Neural cell (in vitro differentiated cells): ENCODE measurements around the gene PDZD4. TPM values are rescaled to one million over a fixed set of nuclear protein-coding genes. Genes with fewer than 3 reads are reported as not detected.

Experiments used
- H2AFZ ChIP-seq: fragments of 200-600, 300-800 bp; sonication (generic), shearing (Covaris generic); 2 replicates; pipeline ENCODE4 v1.6.0; 2014; ENCODE audit warnings: low read depth, mild to moderate bottlenecking, antibody characterized with exemption, low read length, moderate library complexity
- H3F3A ChIP-seq: fragments of 200-600 bp; shearing (Covaris generic); 2 replicates; pipeline ENCODE4 v1.6.1; 2016; ENCODE audit warnings: mild to moderate bottlenecking, moderate library complexity, mixed read lengths, antibody characterized with exemption, low read length; ENCODE audit not compliant: insufficient read depth, poor library complexity, severe bottlenecking
- H3K27ac ChIP-seq: fragments of 200-600, 300-800 bp; sonication (generic), shearing (Covaris generic); 2 replicates; pipeline ENCODE4 v1.5.1; 2014; ENCODE audit warnings: mild to moderate bottlenecking, low read length, moderate library complexity
- H3K27me3 ChIP-seq: fragments of 300-800, 200-600 bp; sonication (generic), shearing (Covaris generic); 2 replicates; pipeline ENCODE4 v1.6.0; 2014; ENCODE audit warnings: mild to moderate bottlenecking, low read depth, low read length, moderate library complexity; ENCODE audit not compliant: insufficient read depth
- H3K36me3 ChIP-seq: fragments of 300-800, 200-600 bp; sonication (generic), shearing (Covaris generic); 2 replicates; pipeline ENCODE4 v1.5.1; 2014; ENCODE audit warnings: mild to moderate bottlenecking, antibody characterized with exemption, low read length, moderate library complexity; ENCODE audit not compliant: insufficient read depth
- H3K4me2 ChIP-seq: fragments of 300-800, 200-600 bp; sonication (generic), shearing (Covaris generic); 2 replicates; pipeline ENCODE4 v1.6.0; 2014; ENCODE audit warnings: mild to moderate bottlenecking, low read length
- H3K4me3 ChIP-seq: fragments of 300-800, 200-600 bp; sonication (generic), shearing (Covaris generic); 2 replicates; pipeline ENCODE4 v1.5.1; 2014; ENCODE audit warnings: mild to moderate bottlenecking, low read length, moderate library complexity
- H3K79me2 ChIP-seq: fragments of 200-600 bp; shearing (Covaris generic); replicated peaks from 2 replicates; pipeline ENCODE4 v1.6.0; 2014; ENCODE audit warnings: mild to moderate bottlenecking, low read length, moderate library complexity; ENCODE audit not compliant: insufficient read depth
- H3K9ac ChIP-seq: fragments of 300-800, 200-600 bp; sonication (generic), shearing (Covaris generic); 2 replicates; pipeline ENCODE4 v1.6.1; 2016; ENCODE audit warnings: mild to moderate bottlenecking, low read length, mixed read lengths
- H3K9me2 ChIP-seq: fragments of 200-600 bp; shearing (Covaris generic); 2 replicates; pipeline ENCODE4 v1.6.1; 2016; ENCODE audit warnings: mild to moderate bottlenecking, low read length, mixed read lengths; ENCODE audit not compliant: insufficient read depth
- H3K9me3 ChIP-seq: fragments of 200-600, 300-800 bp; sonication (generic), shearing (Covaris generic); 2 replicates; pipeline ENCODE4 v1.6.1; 2016; ENCODE audit warnings: mild to moderate bottlenecking, mixed run types, low read length, moderate library complexity, mixed read lengths
- H4K20me1 ChIP-seq: fragments of 200-600 bp; shearing (Covaris generic); 2 replicates; pipeline ENCODE4 v1.6.1; 2016; ENCODE audit warnings: mild to moderate bottlenecking, mixed run types; ENCODE audit not compliant: insufficient read depth
- CTCF ChIP-seq: fragments of 450-650 bp; IDR thresholded peaks from 2 replicates; pipeline ENCODE4 v1.5.1; 2014; ENCODE audit warnings: antibody characterized with exemption, mild to moderate bottlenecking, moderate library complexity; ENCODE audit not compliant: poor library complexity, severe bottlenecking
- EP300 ChIP-seq: fragments of 450-650 bp; conservative IDR thresholded peaks from 2 replicates; pipeline ENCODE4 v1.6.1; 2014; ENCODE audit warnings: antibody characterized with exemption, mild to moderate bottlenecking, moderate library complexity; ENCODE audit not compliant: poor library complexity, severe bottlenecking
- EZH2 ChIP-seq: fragments of 200-600, 300-800 bp; shearing (Covaris generic), sonication (generic); IDR thresholded peaks from 2 replicates; pipeline ENCODE4 v1.6.1; 2014; ENCODE audit warnings: antibody characterized with exemption, low read length, borderline replicate concordance, mild to moderate bottlenecking; ENCODE audit not compliant: insufficient read depth, poor library complexity, severe bottlenecking
- MXI1 ChIP-seq: fragments of 450-650 bp; conservative IDR thresholded peaks from 2 replicates; pipeline ENCODE4 v1.6.1; 2014; ENCODE audit warnings: antibody characterized with exemption, mild to moderate bottlenecking; ENCODE audit not compliant: poor library complexity, severe bottlenecking
- POLR2AphosphoS5 ChIP-seq: IDR thresholded peaks from 2 replicates; pipeline ENCODE4 v1.6.1; 2012
- RAD21 ChIP-seq: fragments of 450-650 bp; conservative IDR thresholded peaks from 2 replicates; pipeline ENCODE4 v1.6.1; 2014; ENCODE audit warnings: antibody characterized with exemption, mild to moderate bottlenecking, moderate library complexity
- REST ChIP-seq: IDR thresholded peaks from 2 replicates; pipeline ENCODE4 v1.6.1; 2012; ENCODE audit warnings: borderline replicate concordance
- SMC3 ChIP-seq: fragments of 450-650 bp; conservative IDR thresholded peaks from 2 replicates; pipeline ENCODE4 v1.6.1; 2014; ENCODE audit warnings: antibody characterized with exemption, mild to moderate bottlenecking, moderate library complexity; ENCODE audit not compliant: poor library complexity
- TAF1 ChIP-seq: IDR thresholded peaks from 2 replicates; pipeline ENCODE4 v1.6.1; 2012; ENCODE audit warnings: low read depth
- polyA plus RNA-seq: library from polyadenylated mRNA; depleted of rRNA; stranded (reverse); fragments of >200 nt; gene quantifications from 2 replicates; pipeline ENCODE4 v1.2.3, GENCODE V29; 2014

Gene PDZD4
- polyA plus RNA-seq, 1 donor from 2014 or later = 343 TPM

GRCh38 chrX:153762626-153763173, 67.6 kb downstream of the PDZD4 start:
- Histone ChIP-seq H3K36me3 (no peaks in the 10 kb centered on the region), H3K27ac (no peak overlapping the region), H3K79me2 (no peaks in the 10 kb centered on the region), H3F3A (no peaks in the 10 kb centered on the region), H3K4me3 (no peak overlapping the region), H3K9me2 (no peaks in the 10 kb centered on the region), H3K4me2 (no peak overlapping the region), H2AFZ (no peak overlapping the region), H4K20me1 (no peaks in the 10 kb centered on the region), H3K27me3 (no peaks in the 10 kb centered on the region), H3K9ac (no peak overlapping the region), H3K9me3 (no peaks in the 10 kb centered on the region)
- TF ChIP-seq SMC3 (no peak), POLR2AphosphoS5 (no peak), RAD21 (no peak), CTCF (no peak), EZH2 (no peak), MXI1 (no peak), REST (no peak), TAF1 (no peak), EP300 (no peak)

GRCh38 chrX:153761863-153762262, 68.5 kb downstream of the PDZD4 start:
- Histone ChIP-seq H3K9me2 (no peaks in the 10 kb centered on the region), H3K36me3 (no peaks in the 10 kb centered on the region), H3K27ac (no peak overlapping the region), H3F3A (no peaks in the 10 kb centered on the region), H3K9me3 (no peaks in the 10 kb centered on the region), H2AFZ (no peak overlapping the region), H3K27me3 (no peaks in the 10 kb centered on the region), H4K20me1 (no peaks in the 10 kb centered on the region), H3K4me2 (no peak overlapping the region), H3K79me2 (no peaks in the 10 kb centered on the region), H3K4me3 (no peak overlapping the region), H3K9ac (no peak overlapping the region)
- TF ChIP-seq CTCF (no peak), EP300 (no peak), TAF1 (no peak)
